ENCODE results near the gene RAB5A. TPM values are rescaled to one million over a fixed set of nuclear protein-coding genes. Genes with fewer than 3 reads are reported as not detected.
A peak's percentile ranks its signal among the peaks of the same experiment; 100 is the strongest.

Gene RAB5A
- total and polyA plus RNA-seq, 2 donors (not counting 3 experiments of a cell fraction or from before 2014, with no cell fraction given), result 20.6 to 63.8 TPM

GRCh38 chr3:19931180-19931692 is 15.7 kb upstream of the RAB5A start:
- CTCF ChIA-PET, result no interaction called here
- intact Hi-C loops (cut with micrococcal nuclease), result no loop called here

More at GRCh38 chr3:19931180-19931692, 15.7 kb upstream of the RAB5A start:
- no peak overlapping the region for H3K9ac ChIP-seq (replicated peaks; ENCODE audit: extremely low read depth, insufficient read depth, low read length)
- TF ChIP-seq POLR2A (IDR thresholded peaks at IDR 0.05; ENCODE audit: low read depth, low read length), result no peak
- TF ChIP-seq POLR2AphosphoS5 (IDR thresholded peaks at IDR 0.05; ENCODE audit: insufficient read depth, low read depth, low read length), result no peak
- no peak for TF ChIP-seq FOS (IDR thresholded peaks at IDR 0.05; ENCODE audit: borderline replicate concordance, insufficient read depth, low read length)
- TF ChIP-seq EZH2 (IDR thresholded peaks at IDR 0.05; ENCODE audit: borderline replicate concordance, low read depth, low read length, severe bottlenecking), result no peak
- TF ChIP-seq MYC (IDR thresholded peaks at IDR 0.05; ENCODE audit: low read depth, low read length), result no peak
- TF ChIP-seq GATA2 (IDR thresholded peaks at IDR 0.05; ENCODE audit: insufficient read depth, insufficient read length, low read depth, low read length), result no peak
- TF ChIP-seq MAX (IDR thresholded peaks at IDR 0.05; ENCODE audit: insufficient read depth, insufficient read length), result no peak
- TF ChIP-seq JUN (IDR thresholded peaks at IDR 0.05; ENCODE audit: borderline replicate concordance, insufficient read depth, insufficient read length, low read depth), result no peak
- no peak for TF ChIP-seq CTCF (IDR thresholded peaks at IDR 0.05; ENCODE audit: extremely low read depth in 1 of 2, insufficient read depth in 1 of 2, low read depth in 1 of 2, low read length in 2 of 2)
- FAIRE-seq, result peak; percentile 15
- H2AFZ ChIP-seq (ENCODE audit: low read depth, low read length), result no peak overlapping the region
- H3K4me2 ChIP-seq (ENCODE audit: insufficient read depth, low read length), result no peak overlapping the region
- BruUV-seq (replicated peaks), result no TSS peak
- H3K79me2 ChIP-seq (ENCODE audit: control insufficient read depth, insufficient read depth, low read length), result no peaks in the 10 kb centered on the region
- H3K27me3 ChIP-seq (ENCODE audit: control insufficient read depth in 2 of 2, insufficient read depth in 2 of 2, low read length in 2 of 2), result no peaks in the 10 kb centered on the region
- no peak overlapping the region for H3K27ac ChIP-seq (ENCODE audit: insufficient read depth, low read depth, low read length)
- no peaks in the 10 kb centered on the region for H4K20me1 ChIP-seq (replicated peaks; ENCODE audit: control insufficient read depth, extremely low read depth, insufficient read depth, low read length)
- no peaks in the 10 kb centered on the region for H3K9me1 ChIP-seq (replicated peaks; ENCODE audit: control insufficient read depth, extremely low read depth, insufficient read depth, low read length)
- DNase-seq (ENCODE audit: low read depth, low spot score), result no peak
- no peaks in the 10 kb centered on the region for H3K36me3 ChIP-seq (ENCODE audit: control insufficient read depth in 2 of 2, extremely low read depth in 1 of 2, insufficient read depth in 2 of 2, low read length in 2 of 2)
- no peak overlapping the region for H3K4me3 ChIP-seq (replicated peaks in 1 of 3; ENCODE audit: insufficient read depth in 1 of 3, low read depth in 1 of 3, low read length in 3 of 3)
- no peaks in the 10 kb centered on the region for H3K4me1 ChIP-seq (ENCODE audit: control insufficient read depth, extremely low read depth, insufficient read depth, low read length)
- POLR2A ChIA-PET, result no interaction called here
- H3K9me3 ChIP-seq (replicated peaks; ENCODE audit: control insufficient read depth, insufficient read depth, low read length), result no peaks in the 10 kb centered on the region
- dilution Hi-C loops (cut with MboI; ENCODE audit: extremely low pct_ligation_motif_present, low sequenced_read_pairs), result no loop called here

Data from endothelial cell of umbilical vein (primary cell).